ENCODE data around the gene CLCN6.

- TF ChIP-seq CTCF (conservative IDR thresholded peaks at IDR 0.05; ENCODE audit: low read depth, low read length) (no peak), EZH2 (IDR thresholded peaks at IDR 0.05; ENCODE audit: borderline replicate concordance, low read depth, low read length, poor library complexity, severe bottlenecking) (no peak)
Observed at GRCh38 chr1:11768821-11769220, 37.2 kb upstream of the CLCN6 start.

Measured in A673 (cell line).